ENCODE data around the gene ARID5B.
"Not testable (repeated sequence)": the region's sequence is repeated elsewhere in the genome, so short reads cannot be mapped to it uniquely, and the experiment has no call there.

Gene ARID5B

DNA sequence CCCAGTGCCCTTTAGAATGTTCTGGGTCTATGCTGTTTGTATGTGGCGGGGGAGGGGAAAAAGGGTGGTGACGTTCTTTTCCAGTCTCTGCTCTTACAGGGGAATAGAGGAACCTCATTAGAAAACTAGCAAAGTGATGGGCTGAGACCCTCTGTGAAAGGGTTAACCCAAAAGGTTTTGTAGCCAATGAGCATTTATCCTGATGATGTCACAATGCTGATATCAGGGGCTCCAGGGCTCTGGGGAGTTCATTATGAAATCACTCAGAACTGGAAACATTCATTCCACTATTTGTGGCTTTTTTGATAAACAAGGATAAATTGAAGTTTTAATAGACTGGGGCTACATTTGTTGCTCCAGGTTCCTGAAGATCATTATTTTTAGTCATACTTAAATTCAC, 71.7 kb downstream of the ARID5B start:
- DNase-seq: no peak

- no peak for DNase-seq
Measured at GRCh38 chr10:61973906-61974305, 72.4 kb downstream of the ARID5B start.

GRCh38 chr10:61974601-61975390, 73.3 kb downstream of the ARID5B start:
- no peak for DNase-seq

GRCh38 chr10:61975391-61975932, 74.0 kb downstream of the ARID5B start:
- no peak for DNase-seq

- DNase-seq: not testable (repeated sequence)
Measured at GRCh38 chr10:61976951-61977721, 75.6 kb downstream of the ARID5B start.

DNA sequence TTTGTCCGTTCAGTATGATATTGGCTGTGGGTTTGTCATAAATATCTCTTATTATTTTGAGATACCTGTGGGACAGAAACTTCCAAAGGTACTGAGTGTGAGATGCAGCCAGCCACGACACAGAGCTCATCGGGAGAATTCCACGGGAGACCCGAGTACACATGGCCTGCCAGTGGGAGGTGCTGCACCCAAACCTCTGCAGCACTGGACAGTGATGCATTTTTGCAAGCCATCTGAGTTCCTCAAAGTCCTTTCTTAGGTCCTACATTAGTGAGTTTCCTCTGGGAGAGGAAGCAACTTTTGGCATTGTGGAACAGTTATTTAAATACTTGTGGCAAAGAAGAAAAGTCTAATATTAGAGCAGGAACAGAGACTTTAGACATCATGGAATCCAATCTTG, 77.5 kb downstream of the ARID5B start:
- DNase-seq: no peak

- no peak for DNase-seq
Measured at GRCh38 chr10:61981460-61981859, 80.0 kb downstream of the ARID5B start.

DNA sequence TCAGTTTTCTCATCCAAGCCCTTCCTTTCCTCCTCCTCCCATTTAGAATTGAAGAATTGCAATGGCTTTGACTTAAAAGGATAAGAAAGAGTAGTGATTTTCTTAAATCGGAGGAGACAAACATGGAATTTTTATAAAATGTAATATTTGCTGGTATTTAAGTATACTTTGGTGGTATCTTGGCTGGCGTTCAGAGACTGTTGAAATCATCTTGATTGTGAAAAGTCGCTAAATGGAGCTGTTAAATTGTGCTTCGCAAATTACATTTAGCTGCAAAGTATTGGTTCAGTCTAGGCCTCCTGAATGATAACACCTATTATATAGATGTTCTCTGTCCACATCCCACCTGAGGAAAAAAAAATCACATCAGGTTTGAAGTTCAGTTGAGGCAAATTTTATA, 81.8 kb downstream of the ARID5B start:
- DNase-seq: no peak

DNA sequence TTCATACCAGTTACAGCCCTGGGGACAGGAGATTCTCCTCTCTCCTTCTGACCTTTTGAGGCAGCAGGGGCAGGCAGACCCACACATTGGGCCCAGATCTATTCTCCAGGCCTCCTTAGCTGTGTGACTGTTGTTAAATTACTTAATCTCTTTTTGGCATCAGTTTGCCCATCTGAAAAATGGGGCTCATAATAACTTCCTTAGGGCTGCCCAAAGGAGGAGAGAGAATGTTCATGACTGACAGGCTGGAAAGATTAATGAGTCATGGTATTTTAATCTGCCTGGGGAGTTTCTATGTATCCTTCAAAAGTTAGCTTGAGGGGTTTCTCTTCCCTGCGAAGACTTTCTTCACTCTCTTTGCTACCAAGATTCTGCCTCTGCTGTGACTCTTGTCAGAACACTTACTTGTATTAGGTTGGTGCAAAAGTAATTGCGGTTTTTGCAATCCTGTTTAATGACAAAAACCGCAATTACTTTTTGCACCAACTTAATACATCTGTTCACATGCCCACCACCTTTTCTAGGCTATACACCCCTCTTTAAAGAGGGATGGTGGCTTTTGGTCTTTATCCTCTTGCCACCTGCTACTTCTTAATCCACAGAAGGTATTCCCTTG, 83.4 kb downstream of the ARID5B start:
- no peak for DNase-seq

GRCh38 chr10:61985715-61986114, 84.2 kb downstream of the ARID5B start:
- DNase-seq: no peak

DNA sequence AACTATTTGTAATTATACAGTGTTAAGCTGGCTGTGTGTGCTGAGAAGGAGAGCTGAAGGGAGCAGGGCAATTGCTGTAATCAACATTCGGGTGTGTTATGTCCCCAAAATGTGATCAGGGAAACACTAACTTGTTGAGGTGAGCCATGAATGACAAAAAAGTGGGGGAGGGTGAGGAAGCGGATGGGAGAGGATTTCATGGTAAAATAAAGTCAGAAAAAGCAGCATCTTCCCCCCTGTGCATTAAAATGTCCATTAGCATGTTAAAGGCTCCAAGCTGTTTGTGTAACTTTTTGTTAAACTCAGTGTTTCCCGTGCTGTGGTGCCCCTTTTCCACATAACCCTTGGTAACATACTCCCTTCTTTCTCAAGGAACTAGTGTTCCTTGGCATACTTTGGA, 84.9 kb downstream of the ARID5B start:
- no peak for DNase-seq

GRCh38 chr10:61986788-61987492, 85.4 kb downstream of the ARID5B start:
- no peak for DNase-seq

GRCh38 chr10:61987537-61987936, 86.0 kb downstream of the ARID5B start:
- DNase-seq: no peak

DNA sequence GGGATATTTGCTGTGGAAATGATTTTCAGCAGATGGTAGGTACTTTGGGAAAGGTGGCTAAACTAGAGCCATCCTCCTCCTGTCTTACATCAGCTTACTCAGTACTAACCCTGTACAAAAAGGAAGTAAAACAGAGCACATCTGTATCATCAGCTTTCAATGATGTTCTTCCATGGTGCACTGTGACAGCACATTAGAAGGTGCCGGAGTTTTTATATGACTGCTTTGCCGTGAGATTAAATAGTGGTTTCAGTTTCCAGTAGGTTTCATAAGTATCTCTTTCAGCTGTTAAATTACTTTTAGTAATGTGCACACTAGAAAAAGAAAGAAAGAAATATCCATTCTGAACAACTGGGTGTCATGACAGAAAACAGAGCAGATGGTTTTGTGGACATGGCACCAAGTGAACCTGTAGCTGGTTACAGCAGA, 86.5 kb downstream of the ARID5B start:
- no peak for DNase-seq

DNA sequence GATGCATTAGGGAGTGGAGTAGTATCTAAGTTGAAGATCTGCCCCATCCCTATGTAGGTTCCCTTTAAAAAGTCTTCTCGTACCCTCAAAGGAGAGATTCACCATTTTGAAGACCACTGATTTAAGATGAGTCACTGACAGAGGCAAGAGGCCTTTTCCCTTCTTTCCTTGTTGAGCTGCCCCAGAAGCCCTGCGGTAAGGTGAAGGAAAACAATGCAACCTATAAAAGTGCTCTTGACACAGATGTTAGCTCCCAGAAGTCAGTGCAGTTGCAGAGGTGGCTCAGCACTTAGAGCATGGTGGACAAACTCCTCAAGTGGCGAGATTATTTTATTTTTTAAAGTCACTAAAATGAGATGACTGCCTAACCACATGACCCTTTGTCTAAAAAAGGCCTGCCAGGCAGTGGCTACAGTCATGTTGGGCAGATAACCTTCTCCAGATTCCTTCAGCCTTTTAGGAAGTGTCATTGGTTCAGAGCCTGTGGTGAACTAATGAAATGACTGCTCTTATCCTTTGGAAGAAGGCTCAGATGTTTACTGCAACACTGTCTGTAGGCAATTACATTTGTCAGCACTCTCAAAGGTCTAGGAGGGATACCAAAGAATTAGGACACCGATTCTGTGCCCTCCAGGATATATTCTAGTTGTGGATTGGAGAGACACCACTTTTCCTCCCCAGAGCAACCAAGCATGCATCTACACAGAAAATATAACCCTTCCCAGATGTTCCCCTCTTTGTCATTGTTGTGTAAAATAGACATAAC, 88.7 kb downstream of the ARID5B start:
- no peak for DNase-seq

DNA sequence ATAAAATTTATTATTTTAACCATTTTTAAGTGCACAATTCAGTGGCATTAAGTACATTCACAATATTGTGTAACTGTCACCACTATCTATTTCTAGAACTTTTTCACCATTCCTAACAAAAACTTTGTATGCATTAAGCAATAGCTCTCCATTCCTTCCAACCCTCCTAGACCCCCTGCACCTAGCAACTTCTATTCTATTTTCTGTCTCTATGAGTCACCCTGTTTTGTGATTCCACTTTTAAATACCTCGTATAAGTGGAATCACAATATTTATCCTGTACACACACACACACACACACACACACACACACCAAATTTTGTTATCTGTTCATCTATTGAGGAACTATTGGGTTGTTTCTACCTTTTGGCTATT, 89.2 kb downstream of the ARID5B start:
- no peak for DNase-seq

DNA sequence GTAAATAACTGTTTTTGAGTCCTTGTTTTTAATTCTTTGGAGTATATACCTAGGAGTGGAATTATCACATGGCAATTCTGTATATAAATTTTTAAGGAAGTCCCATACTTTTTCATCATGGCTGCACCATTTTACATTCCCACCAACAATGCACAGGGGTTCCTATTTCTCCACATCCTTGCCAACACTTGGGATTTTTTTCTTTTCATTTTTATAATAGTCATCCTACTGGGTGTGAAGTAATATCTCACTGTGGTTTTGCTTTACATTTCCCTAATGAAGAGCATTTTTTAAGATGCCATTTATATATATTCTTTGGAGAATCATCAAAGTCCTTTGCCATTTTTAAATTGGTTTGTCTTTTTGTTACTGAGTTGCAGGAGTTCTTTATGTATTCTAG, 89.7 kb downstream of the ARID5B start:
- DNase-seq: no peak

DNA sequence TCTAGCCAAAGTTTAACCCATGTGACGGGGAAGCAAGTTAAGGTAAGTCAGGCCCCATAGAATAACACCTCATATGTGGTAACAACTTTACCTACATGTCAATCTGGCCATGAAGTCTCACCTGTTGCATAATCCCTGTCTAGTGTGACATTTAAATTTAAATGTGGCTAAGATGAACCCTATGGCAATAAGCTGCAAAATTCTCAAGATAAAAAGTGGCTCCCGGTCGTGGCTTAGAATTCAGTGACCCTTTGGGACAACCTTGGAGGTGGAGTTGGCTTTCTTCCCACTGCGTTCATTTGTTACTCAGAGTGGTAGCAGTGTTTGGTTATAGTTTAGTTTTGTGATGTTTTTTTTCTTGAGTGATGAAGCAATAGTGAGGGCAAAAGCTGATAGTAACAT, 90.6 kb downstream of the ARID5B start:
- DNase-seq: no peak

DNA sequence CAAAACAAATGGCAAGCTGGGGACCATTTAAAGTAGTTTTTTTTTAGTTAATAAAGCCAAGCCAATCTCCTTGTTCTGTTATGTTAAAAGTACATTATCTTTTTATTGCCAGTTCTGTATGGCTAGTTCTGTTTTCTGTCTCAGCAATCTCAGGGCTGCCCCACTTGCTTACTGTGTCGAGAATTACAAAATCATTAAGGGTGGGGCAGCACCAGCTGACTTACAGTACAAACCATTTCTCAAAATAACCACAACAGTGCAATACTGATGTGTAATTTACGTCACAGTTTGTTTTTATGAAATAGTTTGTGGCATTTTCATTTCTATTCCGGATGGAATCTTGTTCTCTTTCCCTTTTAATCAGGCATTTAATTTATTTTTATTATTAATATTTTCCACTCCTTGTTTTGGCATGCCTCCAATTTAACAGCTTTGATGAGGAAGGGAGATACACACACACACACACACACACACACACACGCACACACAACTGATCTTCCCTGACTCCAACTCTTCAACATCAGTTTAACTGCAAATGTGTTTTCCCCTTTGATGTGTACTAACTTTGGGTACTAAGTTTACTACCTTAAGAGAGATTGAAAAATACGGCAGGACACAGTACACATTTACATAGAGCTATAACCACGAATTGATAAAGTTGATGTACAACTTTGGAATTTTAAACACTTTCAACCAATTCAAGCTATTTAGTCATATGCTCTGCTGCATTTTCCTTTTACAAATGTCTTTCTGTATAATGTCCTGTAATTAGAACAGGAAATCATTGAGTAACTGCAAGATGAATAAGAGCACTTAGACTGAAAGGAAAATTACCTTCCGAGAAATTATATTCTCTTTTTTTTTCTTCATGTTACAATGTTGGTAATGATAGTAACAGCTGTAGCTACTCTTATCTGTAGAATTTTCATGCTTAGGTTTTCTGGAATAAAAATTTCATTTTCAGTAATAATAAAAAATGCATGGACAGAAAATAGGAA, 91.5 kb downstream of the ARID5B start:
- DNase-seq: no peak

DNA sequence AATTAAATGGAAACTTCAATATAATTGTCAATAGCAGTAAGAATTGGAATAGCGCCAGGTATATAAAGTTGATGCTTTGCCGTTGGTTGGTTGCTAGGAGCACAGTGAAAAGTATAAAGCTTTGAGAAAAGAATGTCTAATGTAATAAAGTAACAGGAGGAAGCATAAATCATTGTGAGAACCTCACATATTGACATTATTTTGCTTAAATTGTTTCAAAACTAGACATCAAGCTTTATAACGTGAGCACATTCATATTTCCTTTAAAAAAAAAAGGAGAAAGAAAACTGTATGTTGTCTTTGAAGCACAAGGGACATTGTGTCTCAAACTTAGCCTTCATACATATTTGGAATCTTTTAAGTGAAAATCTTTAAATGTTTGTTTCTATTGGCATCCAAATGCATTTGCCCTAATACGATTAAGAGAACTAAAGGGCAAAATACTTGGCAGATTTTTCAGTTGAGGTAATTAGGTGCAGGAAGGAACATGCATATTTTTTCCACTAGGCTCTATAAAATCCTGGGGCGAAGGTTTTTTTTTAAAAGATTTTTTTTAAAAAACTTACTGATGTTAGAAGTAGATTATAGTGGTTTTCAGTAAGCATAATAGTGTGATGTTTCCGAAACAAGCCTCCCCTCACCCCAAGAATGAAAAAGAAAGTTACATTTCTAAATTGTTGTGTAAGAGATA, 92.4 kb downstream of the ARID5B start:
- DNase-seq: no peak

Data from NCI-H510A (cell line).